HEK293 (cell line): Measurements from ENCODE around the gene LBH.

ENCODE experiments used
- CTCF ChIP-seq: fragments of 450-650 bp; formaldehyde crosslinking; IDR thresholded peaks from 2 replicates; pipeline ENCODE4 v1.5.1; 2016; ENCODE audit warnings: missing biosample characterization, missing genetic modification characterization
- ELK4 ChIP-seq: IDR thresholded peaks from 2 replicates; pipeline ENCODE4 v1.6.1; 2011; ENCODE audit warnings: mild to moderate bottlenecking, low read depth, low read length, borderline replicate concordance
- PATZ1 ChIP-seq: fragments of 450-650 bp; formaldehyde crosslinking; IDR thresholded peaks from 2 replicates; pipeline ENCODE4 v1.5.1; 2016; ENCODE audit warnings: missing biosample characterization, missing genetic modification characterization
- REST ChIP-seq: fragments of 450-650 bp; formaldehyde crosslinking; IDR thresholded peaks from 2 replicates; pipeline ENCODE4 v1.5.1; 2016; ENCODE audit warnings: missing biosample characterization, missing genetic modification characterization
- WT1 ChIP-seq: fragments of 450-650 bp; formaldehyde crosslinking; IDR thresholded peaks from 2 replicates; pipeline ENCODE4 v1.5.1; 2016; ENCODE audit warnings: missing biosample characterization, missing genetic modification characterization
- ZNF121 ChIP-seq: fragments of 450-650 bp; formaldehyde crosslinking; IDR thresholded peaks from 2 replicates; pipeline ENCODE4 v1.5.1; 2016; ENCODE audit warnings: missing biosample characterization, missing genetic modification characterization
- ZNF23 ChIP-seq: fragments of 450-650 bp; formaldehyde crosslinking; IDR thresholded peaks from 2 replicates; pipeline ENCODE4 v1.5.1; 2016; ENCODE audit warnings: missing biosample characterization, missing genetic modification characterization, borderline replicate concordance
- ZNF324 ChIP-seq: fragments of 450-650 bp; formaldehyde crosslinking; IDR thresholded peaks from 2 replicates; pipeline ENCODE4 v1.5.1; 2016; ENCODE audit warnings: missing biosample characterization, missing genetic modification characterization
- ZNF645 ChIP-seq: fragments of 450-650 bp; formaldehyde crosslinking; IDR thresholded peaks from 2 replicates; pipeline ENCODE4; 2016; ENCODE audit warnings: missing biosample characterization, missing genetic modification characterization

- TF ChIP-seq WT1 (no peak), ZNF121 (no peak), ELK4 (no peak), REST (no peak), CTCF (tag by site-specific recombination) (no peak), ZNF23 (tag by site-specific recombination) (no peak), ZNF645 (no peak), ZNF324 (tag by site-specific recombination) (no peak), PATZ1 (tag by site-specific recombination) (no peak)
These were observed 42.2 kb downstream of the LBH start for GRCh38 chr2:30273574-30273929.
